GM19035 (cell line): Measurements from ENCODE around the gene BLOC1S3.

Experiments used
- ATAC-seq: cut with Tn5 transposase; IDR thresholded peaks from one replicate; pipeline ENCODE4 v1.9.1; 2021; ENCODE audit not compliant: unreplicated experiment

The BLOC1S3 gene

GRCh38 chr19:45180936-45181335 lies 2.4 kb downstream of the BLOC1S3 start:
- ATAC-seq, result no peak

DNA sequence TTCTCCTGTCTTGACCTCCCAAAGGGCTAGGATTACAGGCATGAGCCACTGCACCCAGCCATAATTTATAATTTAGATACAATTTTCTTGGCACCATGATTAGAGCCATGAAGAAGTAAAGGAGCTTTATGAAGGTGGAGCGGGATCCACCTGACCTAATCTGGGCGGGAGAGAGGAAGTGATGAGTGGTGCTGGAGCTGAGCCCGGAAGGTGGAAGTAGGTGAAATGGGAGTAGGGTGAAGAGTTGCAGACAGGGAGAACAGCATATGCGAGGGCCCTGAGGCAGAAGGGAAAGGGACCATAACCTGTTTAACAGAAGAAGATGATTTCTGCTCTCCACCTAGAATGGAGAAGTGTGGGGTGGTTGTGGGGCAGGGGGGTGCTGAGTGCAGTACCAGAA lies 4.2 kb downstream of the BLOC1S3 start:
- ATAC-seq, result no peak

- no peak for ATAC-seq
These were observed 5.5 kb downstream of the BLOC1S3 start for GRCh38 chr19:45184115-45184514.

DNA sequence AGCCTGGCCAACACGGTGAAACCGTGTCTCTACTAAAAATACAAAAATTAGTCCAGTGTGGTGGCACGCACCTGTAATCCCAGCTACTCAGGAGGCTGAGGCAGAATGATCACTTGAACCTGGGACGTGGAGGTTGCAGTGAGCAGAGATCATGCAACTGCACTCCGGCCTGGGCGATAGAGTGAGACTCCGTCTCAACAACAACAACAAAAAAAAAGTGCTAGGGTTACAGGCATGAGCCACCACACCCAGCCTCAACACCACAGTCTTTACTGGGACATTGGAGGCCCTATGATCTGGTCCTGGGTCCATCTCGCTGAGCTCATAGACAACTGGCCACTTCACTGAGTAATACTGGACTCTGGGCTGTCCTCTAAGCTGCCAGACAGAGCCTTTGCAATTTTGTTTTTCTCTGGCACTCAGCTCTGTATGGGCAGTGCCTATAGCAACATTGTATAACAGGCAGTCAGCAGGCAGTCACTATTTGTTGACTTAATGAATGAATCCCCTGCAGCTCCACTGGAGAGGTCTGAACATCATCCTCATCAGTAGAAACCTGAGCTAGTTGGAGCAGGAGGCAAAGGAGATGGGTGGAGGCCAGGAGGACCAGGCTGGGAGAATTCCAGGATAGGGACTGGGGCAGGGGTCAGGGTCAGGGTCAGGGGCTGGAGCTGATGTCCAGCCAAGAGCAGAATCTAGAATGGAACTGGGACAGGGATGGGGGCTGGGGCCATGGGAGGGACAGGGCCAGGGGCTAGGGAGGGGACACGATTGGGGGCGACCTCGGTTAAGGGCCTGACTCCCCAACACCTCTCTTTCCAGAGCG lies 8.1 kb downstream of the BLOC1S3 start:
- no peak for ATAC-seq

GRCh38 chr19:45187421-45188100 lies 9.0 kb downstream of the BLOC1S3 start:
- no peak for ATAC-seq

GRCh38 chr19:45189971-45190370 lies 11.4 kb downstream of the BLOC1S3 start:
- no peak for ATAC-seq

- no peak for ATAC-seq
These were observed 12.8 kb downstream of the BLOC1S3 start for GRCh38 chr19:45191375-45191774.

- ATAC-seq, result no peak
These were observed 17.2 kb downstream of the BLOC1S3 start for GRCh38 chr19:45195764-45196163.

DNA sequence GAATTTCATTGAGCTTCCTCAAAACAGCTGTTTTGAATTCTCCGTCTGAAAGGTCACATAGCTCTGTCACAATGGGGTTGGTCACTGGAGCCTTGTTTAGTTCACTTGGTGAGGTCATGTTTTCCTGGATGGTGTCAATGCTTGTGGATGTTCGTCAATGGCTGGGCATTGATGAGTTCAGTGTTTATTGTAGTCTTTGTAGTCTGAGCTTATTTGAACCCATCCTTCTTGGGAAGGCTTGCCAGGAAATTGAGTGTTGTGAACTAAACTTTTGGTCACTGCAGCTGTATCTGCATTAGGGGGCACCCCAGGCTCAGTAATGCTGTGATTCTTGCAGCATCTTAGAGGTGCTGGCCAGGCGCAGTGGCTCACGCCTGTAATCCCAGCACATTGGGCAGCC lies 22.0 kb downstream of the BLOC1S3 start:
- no peak for ATAC-seq

DNA sequence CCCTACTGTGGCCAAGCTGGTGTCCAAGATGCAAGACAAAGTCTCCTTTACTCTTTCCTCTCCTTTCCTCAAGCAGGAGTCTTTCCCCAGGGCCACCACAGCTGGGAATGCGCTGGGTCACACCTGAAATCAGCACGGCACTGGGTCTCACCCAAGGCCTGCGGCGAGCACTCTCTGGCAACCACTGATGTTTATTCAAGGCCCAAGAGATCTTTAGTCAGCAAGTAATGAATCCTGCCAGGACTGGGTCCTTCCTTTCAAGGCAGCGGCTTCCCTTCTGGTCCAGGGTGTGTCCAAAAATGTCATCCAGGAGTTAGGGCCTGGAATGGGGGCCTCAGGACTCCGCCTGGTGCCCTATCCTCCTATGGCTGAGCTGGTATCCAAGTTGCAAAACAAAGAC lies 24.1 kb downstream of the BLOC1S3 start:
- ATAC-seq, result no peak

- no peak for ATAC-seq
These were observed 27.2 kb downstream of the BLOC1S3 start for GRCh38 chr19:45205810-45206209.

- ATAC-seq, result no peak
These were observed 27.7 kb downstream of the BLOC1S3 start for GRCh38 chr19:45206328-45206727.

GRCh38 chr19:45211751-45212381 lies 33.3 kb downstream of the BLOC1S3 start:
- no peak for ATAC-seq

GRCh38 chr19:45213031-45213430 lies 34.4 kb downstream of the BLOC1S3 start:
- ATAC-seq, result no peak

DNA sequence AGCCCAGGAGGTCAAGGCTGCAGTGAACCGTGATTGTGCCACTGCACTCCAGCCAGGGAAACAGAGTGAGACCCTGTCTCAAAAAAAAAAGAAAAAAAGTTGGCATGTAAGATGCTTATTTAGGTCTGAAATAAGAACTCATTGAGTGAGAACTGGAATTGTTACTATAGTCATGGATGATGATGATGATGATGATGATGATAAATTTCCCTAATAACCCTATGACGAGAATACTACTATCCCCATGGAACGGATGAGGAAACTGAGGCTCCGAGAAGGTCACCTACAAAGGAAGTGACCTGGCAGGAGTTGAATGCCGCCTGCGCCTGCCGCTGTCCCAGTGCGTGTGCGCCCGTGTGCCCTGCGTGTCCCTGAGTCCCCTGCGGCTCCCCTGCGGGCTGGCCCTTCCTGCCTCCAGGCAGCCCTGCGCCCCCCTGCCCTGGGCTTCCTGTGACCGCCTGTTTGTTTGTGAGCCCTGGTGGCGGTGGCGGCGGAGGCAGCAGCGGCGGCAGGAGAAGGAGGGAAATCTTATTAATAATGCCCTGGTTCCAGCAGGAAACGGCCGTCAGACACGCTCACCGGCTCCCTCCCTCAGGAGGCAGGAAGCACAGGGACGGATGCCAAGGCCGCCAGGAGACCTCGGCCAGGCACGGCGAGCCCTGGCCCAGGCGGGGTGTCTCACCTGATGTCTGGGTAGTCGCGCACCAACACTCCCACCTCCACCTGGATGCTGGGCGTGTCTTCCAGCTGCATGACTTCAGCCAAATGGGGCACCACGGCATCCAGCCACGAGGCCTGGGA lies 37.0 kb downstream of the BLOC1S3 start:
- no peak for ATAC-seq

GRCh38 chr19:45216667-45217066 lies 38.1 kb downstream of the BLOC1S3 start:
- ATAC-seq, result no peak

DNA sequence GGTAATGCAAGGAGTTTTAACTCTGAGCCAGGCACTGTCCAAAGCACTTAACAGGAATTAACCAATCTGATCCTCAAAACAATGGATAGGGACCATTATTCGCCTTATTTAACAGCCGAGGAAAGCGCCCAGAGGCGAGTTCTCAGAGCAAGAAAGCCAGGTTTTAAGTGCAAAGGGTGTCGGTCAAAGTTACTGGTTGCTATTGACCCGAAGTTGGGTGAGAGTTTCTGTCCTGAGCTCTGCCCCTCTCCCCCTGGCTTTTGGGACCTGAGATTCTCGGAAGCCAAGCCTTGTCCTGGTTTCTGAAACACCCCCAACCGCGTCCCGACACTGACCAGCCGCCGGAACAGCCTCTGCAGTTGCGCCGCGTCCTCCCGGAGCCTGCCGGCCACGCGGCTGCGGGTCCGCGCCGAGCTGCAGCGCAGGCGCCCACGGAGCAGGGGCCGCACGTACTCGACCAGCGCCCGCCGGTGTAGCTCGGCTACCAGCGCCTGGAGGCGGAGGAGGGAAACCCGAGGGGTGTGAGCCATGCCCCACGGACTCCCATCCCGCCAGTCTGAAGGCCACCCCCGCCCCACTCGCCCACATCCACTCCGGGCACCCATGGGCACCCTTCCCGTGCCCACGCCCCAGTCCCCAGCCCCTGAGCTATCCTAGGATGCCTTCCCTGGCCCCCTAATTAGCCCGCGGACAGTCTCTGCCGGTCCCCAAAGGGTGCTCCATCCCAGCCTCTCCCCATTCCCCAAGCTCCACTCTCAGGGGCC lies 38.8 kb downstream of the BLOC1S3 start:
- no peak for ATAC-seq

- no peak for ATAC-seq
These were observed 39.4 kb downstream of the BLOC1S3 start for GRCh38 chr19:45217957-45218334.

GRCh38 chr19:45218426-45218825 lies 39.8 kb downstream of the BLOC1S3 start:
- ATAC-seq, result no peak

- ATAC-seq, result no peak
These were observed 40.5 kb downstream of the BLOC1S3 start for GRCh38 chr19:45218911-45219743.
